HG02885 (cell line): ENCODE measurements around the gene LEKR1.

Source experiments
- ATAC-seq: cut with Tn5 transposase; IDR thresholded peaks from one replicate; pipeline ENCODE4 v1.9.1; 2021; ENCODE audit warnings: mild to moderate bottlenecking; ENCODE audit not compliant: unreplicated experiment, poor library complexity

The LEKR1 gene

DNA sequence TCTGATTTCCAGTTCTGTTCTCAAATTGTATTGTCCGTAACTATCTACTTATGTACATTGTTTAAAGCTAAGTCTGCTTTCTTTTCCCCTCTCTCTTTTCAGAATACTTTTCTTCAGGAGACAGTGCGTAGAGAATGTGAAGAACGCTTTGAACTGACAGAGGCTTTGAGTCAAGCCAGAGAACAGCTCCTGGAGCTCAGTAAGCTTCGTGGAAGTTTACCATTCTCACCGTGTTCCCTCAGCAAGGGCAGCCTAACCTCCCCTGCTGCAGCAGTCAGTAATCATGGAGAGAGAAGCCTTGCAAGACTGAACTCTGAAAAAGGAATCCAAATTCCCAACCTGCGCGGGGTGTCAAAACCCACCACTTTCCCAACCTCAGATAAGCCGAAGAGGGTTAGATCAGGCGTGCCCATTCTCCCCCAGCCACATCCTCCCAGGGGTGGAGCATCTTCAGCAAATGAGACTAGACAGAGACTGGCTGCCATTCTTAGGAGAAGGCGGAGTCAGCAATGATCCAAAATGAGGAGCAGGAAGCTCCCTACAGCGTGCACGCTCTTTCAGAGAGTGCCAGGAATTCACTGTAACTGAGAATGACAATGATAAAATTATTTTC lies 219.2 kb downstream of the LEKR1 start:
- no peak for ATAC-seq

DNA sequence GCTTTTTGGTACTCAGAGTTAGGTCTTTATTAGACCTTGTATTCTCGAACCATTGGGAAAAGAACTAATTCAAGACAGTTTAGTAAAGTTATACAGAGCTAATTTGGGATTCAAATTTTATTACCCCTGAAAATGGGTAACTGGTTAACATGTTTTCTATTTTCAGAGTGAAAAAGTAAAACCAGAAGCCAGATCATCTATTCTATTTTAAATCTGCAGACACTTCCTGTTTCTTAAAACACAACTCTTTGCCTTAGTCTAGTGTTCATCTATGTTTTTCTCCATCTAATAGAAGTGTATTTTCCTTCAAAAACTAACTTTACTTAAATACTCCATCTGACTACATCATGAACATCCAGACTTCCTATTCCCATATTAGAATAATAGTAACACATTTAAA lies 220.4 kb downstream of the LEKR1 start:
- peak; percentile 55 for ATAC-seq

DNA sequence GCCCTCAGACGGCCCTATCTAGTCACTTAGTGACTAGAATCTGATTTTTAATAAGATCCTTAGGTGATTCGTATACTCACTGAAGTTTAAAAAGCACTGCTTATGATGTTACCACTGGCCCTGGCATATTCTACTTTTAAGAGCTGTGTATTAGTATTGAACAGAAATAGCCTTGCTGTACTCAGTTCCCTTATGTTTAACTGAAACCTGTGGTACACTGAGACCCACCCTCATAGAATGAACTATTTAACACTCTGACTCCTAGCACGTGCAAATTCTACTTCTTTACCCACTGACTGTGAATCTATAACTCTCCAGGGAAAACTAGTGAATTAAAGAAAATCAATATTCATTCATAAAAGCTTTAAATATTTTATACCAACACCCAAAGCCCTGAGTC lies 224.9 kb downstream of the LEKR1 start:
- peak; percentile 80 for ATAC-seq

GRCh38 chr3:157051591-157051990 lies 225.4 kb downstream of the LEKR1 start:
- no peak for ATAC-seq

GRCh38 chr3:157056035-157056434 lies 229.9 kb downstream of the LEKR1 start:
- no peak for ATAC-seq

DNA sequence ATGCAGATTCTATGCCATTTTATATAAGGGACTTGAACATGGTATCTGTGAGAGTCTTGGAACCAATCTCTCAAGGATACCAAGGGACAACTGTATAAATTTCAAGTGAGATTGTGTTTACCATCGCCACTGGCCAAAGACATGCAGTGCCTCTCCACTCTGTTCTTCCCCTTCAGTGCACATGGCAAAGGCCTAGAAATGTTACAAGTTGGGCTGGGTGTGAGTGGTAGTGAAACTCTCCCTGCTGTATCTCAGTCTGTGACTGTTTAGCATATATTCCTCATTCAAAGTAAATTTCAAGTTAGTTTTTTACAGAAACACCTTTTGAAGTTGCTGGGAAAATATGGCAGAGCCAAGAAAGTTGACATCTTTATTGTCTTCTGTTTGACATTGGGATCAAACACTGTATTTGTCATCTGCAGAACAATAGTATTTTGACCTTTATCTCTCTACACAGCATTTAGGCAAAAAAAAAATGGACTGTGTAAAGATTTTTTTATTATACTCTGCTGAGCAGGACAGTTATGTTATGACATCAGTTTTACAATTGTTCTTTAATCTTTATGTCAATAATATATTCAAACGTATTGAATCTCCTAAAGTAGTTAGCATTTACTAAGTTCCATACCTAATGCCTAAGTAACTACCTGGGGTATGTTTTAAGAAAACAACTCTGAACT lies 232.4 kb downstream of the LEKR1 start:
- no peak for ATAC-seq

GRCh38 chr3:157059181-157059580 lies 233.0 kb downstream of the LEKR1 start:
- ATAC-seq: peak; percentile 63

DNA sequence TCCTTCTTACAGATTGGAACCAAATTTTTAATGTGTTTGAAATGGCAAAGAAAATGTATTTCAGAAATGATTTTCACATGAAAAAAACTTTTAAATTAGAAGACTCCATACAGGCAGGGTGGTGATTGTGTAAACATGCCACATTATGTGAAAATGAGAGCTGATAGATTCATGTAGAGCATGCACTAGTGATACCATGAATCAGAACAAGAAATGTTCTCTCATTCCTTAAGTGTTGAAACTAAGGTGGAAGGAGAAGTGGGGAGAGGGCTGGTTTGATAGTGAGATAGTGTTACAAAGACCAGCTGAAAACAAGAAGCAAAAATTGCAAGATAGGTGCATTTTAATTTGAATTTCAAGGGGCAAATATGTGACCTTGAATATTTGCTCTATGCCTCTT lies 233.5 kb downstream of the LEKR1 start:
- peak; percentile 81 for ATAC-seq

- ATAC-seq: no peak
These were observed 235.1 kb downstream of the LEKR1 start for GRCh38 chr3:157061265-157061664.

DNA sequence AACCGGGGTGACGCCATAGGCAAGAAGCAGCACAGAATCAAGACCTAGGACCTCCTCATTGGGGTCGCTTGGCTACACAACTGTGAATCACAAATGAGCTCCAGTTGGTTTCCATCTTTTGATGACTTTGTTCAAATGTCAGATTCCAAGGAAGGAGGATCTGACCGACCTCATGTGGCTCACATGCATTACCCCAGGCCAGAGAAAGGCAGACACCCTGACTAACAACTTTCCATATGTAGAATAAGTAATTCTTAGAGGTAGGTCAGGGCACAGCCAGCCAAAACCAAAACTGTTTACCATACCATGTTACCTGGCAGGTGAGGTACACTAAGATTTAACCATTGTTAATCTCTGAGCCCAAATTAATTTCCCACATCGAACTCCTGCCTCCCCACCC lies 237.3 kb downstream of the LEKR1 start:
- ATAC-seq: no peak

DNA sequence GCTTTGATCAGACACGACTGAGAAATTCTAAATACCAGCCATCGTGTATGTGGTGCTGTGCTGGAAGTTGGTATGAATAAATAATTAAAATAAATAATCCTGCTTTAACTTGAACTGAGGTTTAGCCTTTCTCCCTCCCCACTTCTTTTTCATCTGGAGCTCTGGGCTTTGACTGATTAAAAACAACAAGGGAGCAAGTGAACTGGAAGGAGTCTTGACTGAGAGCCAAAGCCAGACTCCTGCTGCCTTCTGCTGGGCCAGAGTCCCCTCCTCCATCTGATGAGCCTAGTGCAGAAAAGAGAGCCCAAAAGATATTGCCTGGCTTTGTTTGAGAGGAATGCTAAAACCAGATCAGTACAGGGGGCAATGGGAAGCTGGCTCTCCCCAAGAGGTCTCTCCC lies 237.8 kb downstream of the LEKR1 start:
- peak; percentile 7 for ATAC-seq

DNA sequence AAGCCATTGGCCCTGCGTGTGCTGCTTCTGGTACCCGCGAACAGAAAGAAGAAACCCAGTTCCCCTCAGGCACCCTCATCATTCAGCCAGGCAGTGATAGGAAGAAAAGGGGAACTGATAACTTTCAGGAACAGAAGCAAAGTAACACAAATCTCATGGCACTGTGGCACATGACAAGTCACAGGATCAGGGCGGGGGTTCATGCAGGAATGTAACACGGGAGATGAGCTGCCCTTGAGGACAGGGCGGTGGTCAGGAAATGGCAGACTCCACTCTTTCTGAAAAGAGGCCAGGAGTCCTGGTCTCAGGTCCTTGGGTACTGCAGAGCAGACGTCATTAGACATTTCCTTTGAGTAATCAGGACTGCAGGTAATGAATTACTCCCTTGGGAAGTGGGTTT lies 238.2 kb downstream of the LEKR1 start:
- ATAC-seq: peak; percentile 76

GRCh38 chr3:157065201-157065600 lies 239.0 kb downstream of the LEKR1 start:
- ATAC-seq: no peak

DNA sequence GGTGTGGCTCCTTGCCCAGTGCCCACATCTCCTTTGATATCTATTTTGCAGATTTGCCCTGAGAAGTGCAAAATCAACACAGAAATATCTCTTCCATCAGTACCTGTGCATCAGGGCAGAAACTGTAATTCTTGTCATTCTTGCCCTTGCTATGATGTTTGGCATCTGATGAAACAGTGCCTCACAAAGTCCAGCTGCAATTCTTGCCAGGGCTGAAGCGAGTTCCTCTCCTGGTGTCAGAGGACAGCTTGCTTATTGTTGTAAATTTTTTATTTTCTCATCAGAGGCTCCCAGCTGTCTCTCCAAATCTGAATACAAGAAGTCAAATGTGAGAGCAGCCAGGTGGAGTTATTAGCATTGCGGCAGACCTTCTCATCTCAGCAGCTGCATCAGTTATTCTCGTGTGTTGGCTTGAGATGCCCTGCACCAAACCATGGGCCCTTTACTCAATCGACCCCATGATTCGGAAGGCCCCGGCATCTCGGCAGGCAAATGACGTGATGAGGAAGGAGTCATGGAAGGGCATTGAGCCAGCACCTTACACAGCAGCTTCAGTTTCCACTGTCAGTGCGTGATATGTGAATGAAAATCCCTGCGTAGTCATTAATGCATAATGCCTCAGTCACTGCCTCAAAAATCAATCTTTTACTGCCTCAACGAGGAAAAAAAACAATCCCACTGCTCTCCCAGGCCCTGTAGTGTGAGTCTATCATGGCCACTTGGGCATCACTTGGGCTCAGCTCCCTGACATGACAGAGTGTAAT lies 240.4 kb downstream of the LEKR1 start:
- ATAC-seq: no peak

- ATAC-seq: no peak
These were observed 241.0 kb downstream of the LEKR1 start for GRCh38 chr3:157067114-157067513.

DNA sequence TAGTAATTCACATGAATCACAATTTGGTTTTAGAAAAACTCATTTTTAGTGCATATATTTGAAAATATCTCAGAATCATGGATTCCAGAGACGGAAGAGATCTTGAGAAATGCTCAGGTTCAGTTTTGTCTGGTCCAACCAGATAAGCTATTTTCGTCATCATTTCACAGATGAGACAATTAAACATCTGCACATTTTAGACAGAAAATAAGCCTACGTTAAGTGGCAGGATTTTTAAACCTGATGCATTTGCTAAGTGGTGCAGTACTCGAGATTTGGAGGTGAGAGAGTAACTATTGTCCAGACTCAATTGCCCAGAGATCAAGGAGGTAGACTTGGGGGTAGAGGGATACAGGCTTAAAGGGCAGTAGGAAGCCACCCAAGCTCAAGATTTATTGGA lies 243.3 kb downstream of the LEKR1 start:
- no peak for ATAC-seq

DNA sequence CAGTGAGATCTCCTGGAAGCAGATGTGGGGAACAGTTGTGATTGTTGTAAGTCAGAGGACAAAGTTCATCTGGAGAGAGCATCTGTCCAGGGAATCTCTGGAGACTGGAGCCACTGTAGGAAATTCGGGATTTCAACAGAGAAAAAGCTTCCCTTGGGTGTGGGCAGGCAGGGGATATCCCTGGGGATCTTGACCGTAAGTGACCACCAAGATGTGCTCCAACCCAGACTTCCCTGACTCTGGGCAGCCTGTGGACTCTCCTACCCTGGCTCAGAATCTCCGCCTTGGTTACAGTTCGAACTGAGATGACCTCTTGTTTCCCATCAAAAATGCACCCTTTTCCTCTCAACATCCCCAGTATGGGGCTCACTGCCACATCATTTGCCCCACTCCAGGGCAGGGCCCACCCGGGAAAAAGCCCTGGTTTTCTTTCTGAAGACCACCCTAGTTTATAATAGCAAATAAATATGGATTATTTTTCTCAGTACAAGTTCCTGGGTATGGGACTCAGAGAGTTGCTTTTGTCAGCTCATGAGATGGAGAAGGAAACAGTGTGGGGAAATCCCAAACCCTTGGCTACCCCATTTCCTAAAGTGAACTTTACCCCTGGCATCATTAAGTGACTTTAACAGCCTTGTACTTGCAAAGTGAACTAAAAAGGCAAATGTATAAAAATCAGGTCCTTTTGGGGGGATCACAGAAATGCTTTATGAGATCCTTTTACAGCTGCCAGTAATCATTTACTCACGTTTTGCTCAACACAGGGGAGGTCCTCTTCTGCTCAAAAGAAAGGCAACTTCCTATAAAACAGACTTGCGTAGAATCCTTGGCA lies 243.9 kb downstream of the LEKR1 start:
- ATAC-seq: no peak

GRCh38 chr3:157070678-157070999 lies 244.5 kb downstream of the LEKR1 start:
- ATAC-seq: no peak

DNA sequence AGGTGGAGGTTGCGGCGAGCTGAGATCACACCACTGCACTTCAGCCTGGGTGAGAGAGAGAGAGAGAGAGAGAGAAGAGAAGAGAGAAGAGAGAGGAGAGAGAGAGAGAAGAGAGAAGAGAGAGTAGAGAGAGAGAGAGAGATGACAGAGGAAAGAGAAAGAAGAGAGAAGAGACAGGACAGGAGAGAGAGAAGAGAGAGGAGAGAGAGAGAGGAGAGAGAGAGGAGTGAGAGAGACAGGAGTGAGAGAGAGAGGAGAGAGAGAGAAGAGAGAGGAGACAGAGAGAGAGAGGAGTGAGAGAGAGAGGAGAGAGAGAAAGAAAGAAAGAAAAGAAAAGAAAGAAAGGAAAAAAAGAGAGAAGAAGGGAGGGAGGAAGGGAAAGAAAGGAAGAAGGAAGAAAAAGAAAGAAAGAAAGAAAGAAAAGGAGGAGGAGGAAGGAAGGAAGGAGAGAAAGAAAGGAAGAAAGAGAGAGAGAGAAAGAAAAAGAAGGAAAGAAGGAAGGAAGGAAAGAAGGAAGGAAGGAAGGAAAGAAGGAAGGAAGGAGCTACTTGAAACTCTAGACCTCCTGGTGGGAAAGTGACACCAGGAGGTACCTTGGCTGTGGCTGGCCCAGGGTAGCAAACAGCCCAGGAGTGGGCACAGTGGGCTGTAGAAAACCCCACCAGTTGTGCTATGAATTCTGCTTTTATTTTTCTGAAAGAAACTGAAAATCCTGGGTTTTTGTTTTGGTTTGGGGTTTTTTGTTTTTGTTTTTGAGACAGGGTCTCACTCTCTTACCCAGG lies 245.8 kb downstream of the LEKR1 start:
- ATAC-seq: no peak

- no peak for ATAC-seq
These were observed 247.7 kb downstream of the LEKR1 start for GRCh38 chr3:157073810-157074209.
